Tibial nerve (tissue), 4 donors: ENCODE data around the gene PLEKHG2. TPM values are rescaled to one million over a fixed set of nuclear protein-coding genes. Genes with fewer than 3 reads are reported as not detected.

Experiments used
- DNase-seq, 2 donors: peaks; one replicate each; pipeline ENCODE4 v3.0.0-alpha.2; 2019; ENCODE audit warnings: low spot score in 2 of 2
- H3K27ac ChIP-seq, 4 donors: fragments of 200-600 bp; sonication (generic) in 3 of 4; one replicate each; pipeline ENCODE4 v1.5.1; 2017 to 2019; ENCODE audit warnings: mild to moderate bottlenecking in 1 of 4
- H3K27me3 ChIP-seq, 2 donors: fragments of 200-600 bp; sonication (generic) in 1 of 2; one replicate each; pipeline versions ENCODE4 v1.5.1 to v1.6.0; 2017 to 2019
- H3K36me3 ChIP-seq, 3 donors: fragments of 200-600 bp; sonication (generic); one replicate each; pipeline ENCODE4 v1.5.1; 2018 to 2019
- H3K4me1 ChIP-seq, 4 donors: fragments of 200-600 bp; sonication (generic) in 3 of 4; one replicate each; pipeline ENCODE4 v1.5.1; 2017 to 2019
- H3K4me3 ChIP-seq, 4 donors: fragments of 200-600 bp; sonication (generic) in 3 of 4; one replicate each; pipeline ENCODE4 v1.5.1; 2017 to 2019; ENCODE audit warnings: mild to moderate bottlenecking in 1 of 4, moderate library complexity in 1 of 4
- H3K9me3 ChIP-seq, 4 donors: fragments of 200-600 bp; sonication (generic) in 3 of 4; one replicate each; pipeline ENCODE4 v1.5.1; 2017 to 2019
- CTCF ChIP-seq, 5 experiments: fragments of 200-600 bp in 3 of 5; fragments of 450-650 bp in 2 of 5; sonication (generic) in 3 of 5; IDR thresholded peaks; one replicate each; pipeline ENCODE4 v1.5.1; 2016 to 2019; ENCODE audit warnings: antibody characterized with exemption in 5 of 5, mild to moderate bottlenecking in 3 of 5, moderate library complexity in 2 of 5
- EP300 ChIP-seq, 2 donors: sonication (generic); formaldehyde crosslinking; IDR thresholded peaks; one replicate each; pipeline ENCODE4 v1.6.1; 2017; ENCODE audit warnings: antibody characterized with exemption in 2 of 2, mild to moderate bottlenecking in 1 of 2
- POLR2A ChIP-seq, 2 donors: fragments of 450-650 bp; IDR thresholded peaks; one replicate each; pipeline ENCODE4 v1.6.1; 2017; ENCODE audit warnings: antibody characterized with exemption in 2 of 2, mild to moderate bottlenecking in 2 of 2, moderate library complexity in 2 of 2
- WGBS, 2 donors: methylation state at CpG; one replicate each; pipeline ENCODE4 v1.1.5; 2018; 5-methylcytosine and 5-hydroxymethylcytosine counted together
- total RNA-seq, 4 donors: library from RNA; depleted of rRNA; stranded (reverse); fragments of >200 nt; gene quantifications; one replicate each; pipeline ENCODE4 v1.1.0, GENCODE V29; 2016

The PLEKHG2 gene
- total RNA-seq, 4 donors from 2014 or later, result 20.1 to 62.1 (median 35.6) TPM

- DNase-seq, result no peak
- Histone ChIP-seq H3K4me3 (no peak overlapping the region), H3K27ac (peak overlapping the region in 1 of 4 donors; percentile 2), H3K4me1 (peaks cover 0 to 17% (median 11%) of the 10 kb centered on the region in 4 donors), H3K27me3 (no peaks in the 10 kb centered on the region), H3K9me3 (no peaks in the 10 kb centered on the region), H3K36me3 (peaks cover 0 to 83% (median 54%) of the 10 kb centered on the region in 3 donors)
- no peak for TF ChIP-seq EP300 (IDR thresholded peaks at IDR 0.05)
- TF ChIP-seq POLR2A (IDR thresholded peaks at IDR 0.05), result no peak
- TF ChIP-seq CTCF (IDR thresholded peaks at IDR 0.05), result no peak
- 83 to 87% methylated on average over 7 of the region's 7 CpGs for WGBS, 2 donors
Measured at GRCh38 chr19:39386557-39386956, 25.9 kb upstream of the PLEKHG2 start.

GRCh38 chr19:39388657-39389056 lies 23.8 kb upstream of the PLEKHG2 start:
- Histone ChIP-seq H3K27me3 (no peaks in the 10 kb centered on the region), H3K9me3 (no peaks in the 10 kb centered on the region), H3K27ac (peak overlapping the region in 2 of 4 donors; percentile 99 to 100), H3K4me3 (no peak overlapping the region), H3K4me1 (peaks cover 0 to 36% (median 20%) of the 10 kb centered on the region in 4 donors), H3K36me3 (peaks cover 0 to 68% (median 33%) of the 10 kb centered on the region in 3 donors)
- TF ChIP-seq POLR2A (IDR thresholded peaks at IDR 0.05), result no peak
- no peak for DNase-seq
- 73 to 92% methylated on average over 5 of the region's 5 CpGs for WGBS, 2 donors

GRCh38 chr19:39389631-39390414 lies 22.6 kb upstream of the PLEKHG2 start:
- no peaks in the 10 kb centered on the region for H3K9me3 ChIP-seq
- 61 to 64% methylated on average over 13 of the region's 13 CpGs for whole genome bisulfite sequencing, 2 donors
- no peaks in the 10 kb centered on the region for H3K27me3 ChIP-seq
- peaks cover 0 to 68% (median 24%) of the 10 kb centered on the region in 3 donors for H3K36me3 ChIP-seq
- peaks cover 0 to 39% (median 20%) of the 10 kb centered on the region in 4 donors for H3K4me1 ChIP-seq
- peak overlapping the region; percentile 99 to 100 (median 100) for H3K27ac ChIP-seq
- TF ChIP-seq POLR2A (IDR thresholded peaks at IDR 0.05) (no peak), CTCF (IDR thresholded peaks at IDR 0.05) (no peak), EP300 (IDR thresholded peaks at IDR 0.05) (no peak)
- peak overlapping the region; percentile 92 to 100 (median 98) for H3K4me3 ChIP-seq
- DNase-seq, result no peak

- no peaks in the 10 kb centered on the region for H3K9me3 ChIP-seq
- no peak for DNase-seq
- H3K4me3 ChIP-seq, result peak overlapping the region; percentile 92 to 100 (median 98)
- peaks cover 0 to 42% (median 20%) of the 10 kb centered on the region in 4 donors for H3K4me1 ChIP-seq
- H3K27ac ChIP-seq, result peak overlapping the region; percentile 99 to 100 (median 100)
- no peak for TF ChIP-seq CTCF (IDR thresholded peaks at IDR 0.05)
- TF ChIP-seq EP300 (IDR thresholded peaks at IDR 0.05), result no peak
- no peak for TF ChIP-seq POLR2A (IDR thresholded peaks at IDR 0.05)
- H3K27me3 ChIP-seq, result no peaks in the 10 kb centered on the region
- H3K36me3 ChIP-seq, result peaks cover 0 to 68% (median 24%) of the 10 kb centered on the region in 3 donors
- 0 to 1% methylated on average over 5 to 10 of the region's 10 CpGs for WGBS, 2 donors
Measured at GRCh38 chr19:39390451-39390750, 22.1 kb upstream of the PLEKHG2 start.

GRCh38 chr19:39390751-39391437 lies 21.6 kb upstream of the PLEKHG2 start, which contains the start of the genes MED29 and PAF1:
MED29 (plus strand) TSS chr19:39391378; CDS start chr19:39391423, 45 bp downstream.
PAF1 (minus strand) TSS chr19:39391106; CDS start chr19:39390864, 242 bp downstream.
- 0% methylated on average over 45 of the region's 60 CpGs for WGBS, 2 donors
- H3K4me3 ChIP-seq, result peak within 1 kb of the TSS; percentile 92 to 100 (median 98)
- H3K9me3 ChIP-seq, result no peaks in the 10 kb centered on the region
- H3K27me3 ChIP-seq, result no peaks in the 10 kb centered on the region
- DNase-seq, result peak; percentile 93 to 99
- TF ChIP-seq POLR2A (IDR thresholded peaks at IDR 0.05), result peak; percentile 80 to 92
- TF ChIP-seq EP300 (IDR thresholded peaks at IDR 0.05), result peak; percentile 70 to 98
- TF ChIP-seq CTCF (IDR thresholded peaks at IDR 0.05), result peak in 2 of 5 experiments; percentile 48 to 62
- peaks cover 0 to 42% (median 20%) of the 10 kb centered on the region in 4 donors for H3K4me1 ChIP-seq
- H3K27ac ChIP-seq, result peak within 1 kb of the TSS; percentile 99 to 100 (median 100)
- H3K36me3 ChIP-seq, result peaks cover 0 to 68% (median 21%) of the 10 kb centered on the region in 3 donors
